Liver (tissue), 3 donors: ENCODE data around the gene TUBA4B.

Experiments
- CTCF ChIP-seq: fragments of 150-350 bp; IDR thresholded peaks from 2 replicates; pipeline ENCODE4 v1.5.1; 2017; ENCODE audit warnings: improper control_type of control experiment, low read depth, low read length; ENCODE audit not compliant: missing input control
- RAD21 ChIP-seq, 2 donors: IDR thresholded peaks; 2 replicates each; pipeline ENCODE4 v1.6.1; 2016; ENCODE audit warnings: antibody characterized with exemption in 2 of 2, mild to moderate bottlenecking in 2 of 2
- SP1 ChIP-seq: IDR thresholded peaks from 2 replicates; pipeline ENCODE4 v1.6.1; 2018; ENCODE audit warnings: antibody characterized with exemption, mild to moderate bottlenecking
- donor health status: healthy.
- donor health status: healthy.

GRCh38 chr2:219297766-219298456 lies 44.9 kb downstream of the TUBA4B start:
- TF ChIP-seq CTCF (no peak), RAD21 (IDR thresholded peaks at IDR 0.05) (no peak), SP1 (no peak)
